Endothelial cell of umbilical vein (primary cell): Measurements from ENCODE around the gene GTF3C4. TPM values are rescaled to one million over a fixed set of nuclear protein-coding genes. Genes with fewer than 3 reads are reported as not detected.

Source experiments
- BruUV-seq: library from RNA; stranded (reverse); fragments of 400-500 nt; replicated peaks from 2 replicates; lab custom pipeline; 2021; lab: Mats Ljungman, UMichigan
- CTCF ChIA-PET: fragments of 300-600, 350-600 bp; sonication (Branson Sonifier 250); formaldehyde crosslinking; loops from one replicate; lab custom pipeline; 2021; ENCODE audit warnings: antibody characterized with exemption, inconsistent platforms; lab: Charles Lee
- POLR2A ChIA-PET: fragments of 300-600, 350-600 bp; sonication (Branson Sonifier 250); formaldehyde crosslinking; loops from one replicate; lab custom pipeline; 2021; ENCODE audit warnings: antibody characterized with exemption, inconsistent platforms; lab: Charles Lee
- DNase-seq: peaks from one replicate; pipeline ENCODE4 v3.0.0-alpha.2; 2011; ENCODE audit warnings: low read depth, low spot score
- FAIRE-seq: peaks from 2 replicates; lab custom pipeline; 2011; peaks lifted over from hg19 to GRCh38; lab: Jason Lieb, UNC
- H2AFZ ChIP-seq: 2 replicates; pipeline ENCODE4 v1.6.0; 2012; ENCODE audit warnings: low read depth, low read length, control low read depth, inconsistent platforms
- H3K27ac ChIP-seq: 2 replicates; pipeline ENCODE4 v1.5.1; 2011; ENCODE audit warnings: low read depth, mild to moderate bottlenecking, control low read depth, low read length, moderate library complexity; ENCODE audit not compliant: insufficient read depth
- H3K27me3 ChIP-seq, 2 experiments: 2 replicates each; pipeline versions ENCODE4 v1.6.0 to v1.6.1; 2011; ENCODE audit warnings: low read length in 2 of 2, mixed read lengths in 1 of 2; ENCODE audit not compliant: control insufficient read depth in 2 of 2, insufficient read depth in 2 of 2
- H3K36me3 ChIP-seq, 2 experiments: 2 replicates in 1 of 2; 3 replicates in 1 of 2; pipeline ENCODE4 v1.5.1; 2011; ENCODE audit warnings: low read length in 2 of 2, mild to moderate bottlenecking in 1 of 2, moderate library complexity in 1 of 2; ENCODE audit not compliant: control insufficient read depth in 2 of 2, insufficient read depth in 2 of 2; ENCODE audit errors: extremely low read depth in 1 of 2
- H3K4me1 ChIP-seq: 3 replicates; pipeline ENCODE4 v1.5.1; 2011; ENCODE audit warnings: mild to moderate bottlenecking, low read length; ENCODE audit not compliant: control insufficient read depth, insufficient read depth; ENCODE audit errors: extremely low read depth
- H3K4me2 ChIP-seq: 2 replicates; pipeline ENCODE4 v1.6.1; 2011; ENCODE audit warnings: low read length, control low read depth, mixed read lengths; ENCODE audit not compliant: insufficient read depth
- H3K4me3 ChIP-seq, 3 experiments: fragments of 200-600 bp in 1 of 3; sonication (generic), shearing (Covaris generic) in 1 of 3; replicated peaks in 1 of 3; 2 replicates each; pipeline ENCODE4 v1.5.1; 2011 to 2016; ENCODE audit warnings: control low read depth in 3 of 3, low read length in 3 of 3, mild to moderate bottlenecking in 2 of 3, inconsistent platforms in 1 of 3, low read depth in 1 of 3, moderate library complexity in 1 of 3; ENCODE audit not compliant: insufficient read depth in 1 of 3
- H3K79me2 ChIP-seq: 2 replicates; pipeline ENCODE4 v1.6.0; 2012; ENCODE audit warnings: low read length, inconsistent platforms; ENCODE audit not compliant: control insufficient read depth, insufficient read depth
- H3K9ac ChIP-seq: replicated peaks from 2 replicates; pipeline ENCODE3; 2011; ENCODE audit warnings: low read length, control low read depth; ENCODE audit not compliant: insufficient read depth; ENCODE audit errors: extremely low read depth
- H3K9me1 ChIP-seq: replicated peaks from 3 replicates; pipeline ENCODE4 v1.6.0; 2011; ENCODE audit warnings: mild to moderate bottlenecking, low read length; ENCODE audit not compliant: control insufficient read depth, insufficient read depth; ENCODE audit errors: extremely low read depth
- H3K9me3 ChIP-seq: replicated peaks from 2 replicates; pipeline ENCODE4 v1.5.1; 2012; ENCODE audit warnings: low read length, inconsistent platforms; ENCODE audit not compliant: control insufficient read depth, insufficient read depth
- H4K20me1 ChIP-seq: replicated peaks from 2 replicates; pipeline ENCODE3; 2011; ENCODE audit warnings: mild to moderate bottlenecking, low read length; ENCODE audit not compliant: control insufficient read depth, insufficient read depth; ENCODE audit errors: extremely low read depth
- CTCF ChIP-seq, 2 donors: IDR thresholded peaks; 1 replicate in 1 of 2; 2 replicates in 1 of 2; pipeline ENCODE4 v1.5.1; 2011; ENCODE audit warnings: low read length in 2 of 2, mild to moderate bottlenecking in 2 of 2, moderate library complexity in 2 of 2, control low read depth in 1 of 2, inconsistent platforms in 1 of 2, low read depth in 1 of 2; ENCODE audit not compliant: insufficient read depth in 1 of 2; ENCODE audit errors: extremely low read depth in 1 of 2
- EZH2 ChIP-seq: IDR thresholded peaks from 2 replicates; pipeline ENCODE4 v1.6.1; 2012; ENCODE audit warnings: borderline replicate concordance, low read depth, mild to moderate bottlenecking, moderate library complexity, low read length, inconsistent platforms; ENCODE audit not compliant: severe bottlenecking
- FOS ChIP-seq: IDR thresholded peaks from 2 replicates; pipeline ENCODE4 v1.6.1; 2011; ENCODE audit warnings: mild to moderate bottlenecking, low read length, moderate library complexity, borderline replicate concordance; ENCODE audit not compliant: insufficient read depth
- GATA2 ChIP-seq: IDR thresholded peaks from 2 replicates; pipeline ENCODE4 v1.7.0; 2011; ENCODE audit warnings: low read depth, mild to moderate bottlenecking, moderate library complexity, mixed read lengths, low read length; ENCODE audit not compliant: insufficient read length, insufficient read depth
- JUN ChIP-seq: IDR thresholded peaks from 2 replicates; pipeline ENCODE4 v1.6.1; 2011; ENCODE audit warnings: borderline replicate concordance, low read depth; ENCODE audit not compliant: insufficient read length, insufficient read depth
- MAX ChIP-seq: IDR thresholded peaks from 2 replicates; pipeline ENCODE4 v1.6.1; 2011; ENCODE audit not compliant: insufficient read depth, insufficient read length
- MYC ChIP-seq: IDR thresholded peaks from one replicate; pipeline ENCODE4 v1.6.1; 2011; ENCODE audit warnings: mild to moderate bottlenecking, low read depth, low read length
- POLR2A ChIP-seq: IDR thresholded peaks from 2 replicates; pipeline ENCODE4 v1.6.1; 2012; ENCODE audit warnings: low read depth, mild to moderate bottlenecking, control low read depth, low read length
- POLR2AphosphoS5 ChIP-seq: IDR thresholded peaks from 2 replicates; pipeline ENCODE4 v1.6.1; 2012; ENCODE audit warnings: low read depth, mild to moderate bottlenecking, control low read depth, low read length, moderate library complexity; ENCODE audit not compliant: insufficient read depth
- dilution Hi-C: fragments of 300-500 bp; cut with MboI; formaldehyde crosslinking; loops from one replicate; pipeline ENCODE4 v1.15.0; 2019; ENCODE audit warnings: low sequenced_read_pairs; ENCODE audit not compliant: extremely low pct_ligation_motif_present
- intact Hi-C: fragments of 100-400 bp; cut with micrococcal nuclease; formaldehyde crosslinking; loops from one replicate; pipeline ENCODE4 v1.10.0; 2022
- polyA plus RNA-seq, 4 experiments: library from polyadenylated mRNA; depleted of rRNA in 3 of 4; stranded (reverse) in 3 of 4; unstranded in 1 of 4; fragments of >200 nt; gene quantifications; 2 replicates each; pipeline versions ENCODE4 v1.2.1 to v1.2.3, GENCODE V29; 2011 to 2012; ENCODE audit warnings: missing spikeins in 1 of 4
- total RNA-seq: library from RNA; stranded (reverse); gene quantifications from 2 replicates; pipeline ENCODE4 v1.2.3, GENCODE V29; 2021

The GTF3C4 gene
- total and polyA plus RNA-seq, 2 donors (not counting 3 experiments of a cell fraction or from before 2014, with no cell fraction given): 3.3 to 19.2 TPM

GRCh38 chr9:132663117-132663516, 7.1 kb upstream of the GTF3C4 start:
- H3K4me2 ChIP-seq: no peak overlapping the region
- ChIA-PET CTCF (no interaction called here), POLR2A (no interaction called here)
- intact Hi-C loops (no loop called here), dilution Hi-C loops (no loop called here)
- no peaks in the 10 kb centered on the region for H3K4me1 ChIP-seq
- BruUV-seq: no TSS peak
- TF ChIP-seq JUN: no peak
- no peak overlapping the region for H3K27ac ChIP-seq
- H3K36me3 ChIP-seq: peaks cover 6 to 15% of the 10 kb centered on the region in 2 experiments
- no peaks in the 10 kb centered on the region for H3K27me3 ChIP-seq
- FAIRE-seq (no peak), DNase-seq (no peak)
- H3K79me2 ChIP-seq: peaks cover 46% of the 10 kb centered on the region
- no peak overlapping the region for H2AFZ ChIP-seq
- no peak overlapping the region for H3K9ac ChIP-seq
- no peaks in the 10 kb centered on the region for H3K9me3 ChIP-seq
- H4K20me1 ChIP-seq: no peaks in the 10 kb centered on the region
- no peaks in the 10 kb centered on the region for H3K9me1 ChIP-seq
- H3K4me3 ChIP-seq: no peak overlapping the region

- Histone ChIP-seq H3K9me1 (no peaks in the 10 kb centered on the region), H3K79me2 (peaks cover 51% of the 10 kb centered on the region), H3K4me1 (no peaks in the 10 kb centered on the region), H3K9me3 (no peaks in the 10 kb centered on the region), H3K4me3 (no peak overlapping the region), H4K20me1 (no peaks in the 10 kb centered on the region), H3K9ac (no peak overlapping the region), H3K36me3 (peaks cover 6 to 14% of the 10 kb centered on the region in 2 experiments), H3K27ac (no peak overlapping the region), H2AFZ (no peak overlapping the region), H3K27me3 (no peaks in the 10 kb centered on the region), H3K4me2 (no peak overlapping the region)
- TF ChIP-seq JUN (no peak), EZH2 (no peak), CTCF (IDR thresholded peaks at IDR 0.05; ENCODE audit: extremely low read depth in 1 of 2, insufficient read depth in 1 of 2, low read depth in 1 of 2, low read length in 2 of 2) (no peak), POLR2A (no peak), GATA2 (no peak), MAX (no peak), FOS (no peak), POLR2AphosphoS5 (no peak), MYC (no peak)
- POLR2A ChIA-PET: no interaction called here
- DNase-seq (no peak), FAIRE-seq (no peak)
- dilution Hi-C loops: no loop called here
- no TSS peak for BruUV-seq
- CTCF ChIA-PET: interaction anchor here (0.7 kb wide), 1 partner anchor 225 kb away, joined by 4 read pairs; no protein-coding TSS in a partner anchor
- intact Hi-C loops: no loop called here
These were observed 6.4 kb upstream of the GTF3C4 start for GRCh38 chr9:132663851-132664250.
